Renal cortex interstitium (tissue), 11 donors: ENCODE data around the gene SHC2. TPM values are rescaled to one million over a fixed set of nuclear protein-coding genes. Genes with fewer than 3 reads are reported as not detected.
"Not testable (repeated sequence)": the region's sequence is repeated elsewhere in the genome, so short reads cannot be mapped to it uniquely, and the experiment has no call there.

ENCODE experiments used
- DNase-seq, 11 donors: peaks; one replicate each; pipeline ENCODE4 v3.0.0-alpha.2; 2013; ENCODE audit warnings: low read depth in 9 of 11, low spot score in 4 of 11; ENCODE audit errors: extremely low read depth in 1 of 11
- polyA plus RNA-seq, 3 donors: library from polyadenylated mRNA; unstranded; fragments of 120-200 nt; gene quantifications; one replicate each; pipeline ENCODE4 v1.2.1, GENCODE V29; 2013; ENCODE audit not compliant: insufficient read length in 3 of 3

Gene SHC2
- polyA plus RNA-seq, 3 donors = 30.1 to 49.3 (median 33.1) TPM

- no peak for DNase-seq
Observed at GRCh38 chr19:416416-416815, 44.4 kb downstream of the SHC2 start.

- no peak for DNase-seq
Observed at GRCh38 chr19:415292-415691, 45.5 kb downstream of the SHC2 start.

- no peak for DNase-seq
Observed at GRCh38 chr19:413756-414420, 46.9 kb downstream of the SHC2 start.

- no peak for DNase-seq
Observed at GRCh38 chr19:412356-413355, 48.2 kb downstream of the SHC2 start.

- no peak for DNase-seq
Observed at GRCh38 chr19:411723-412355, 49.0 kb downstream of the SHC2 start.

GRCh38 chr19:411121-411722 is 49.6 kb downstream of the SHC2 start:
- DNase-seq = not testable (repeated sequence)

GRCh38 chr19:410243-410781 is 50.5 kb downstream of the SHC2 start:
- DNase-seq = no peak

- no peak for DNase-seq
Observed at GRCh38 chr19:409516-410242, 51.2 kb downstream of the SHC2 start.

- no peak for DNase-seq
Observed at GRCh38 chr19:408902-409515, 51.8 kb downstream of the SHC2 start, which contains the start of gene C2CD4C. Gene C2CD4C, minus strand, starts transcription at chr19:409147. Its CDS starts 786 bp downstream, at chr19:408361.

GRCh38 chr19:408441-408901 is 52.4 kb downstream of the SHC2 start:
- DNase-seq = no peak

- no peak for DNase-seq
Observed at GRCh38 chr19:407511-408440, 53.1 kb downstream of the SHC2 start.

- DNase-seq = no peak
Observed at GRCh38 chr19:406971-407510, 53.8 kb downstream of the SHC2 start.

- no peak for DNase-seq
Observed at GRCh38 chr19:406135-406781, 54.6 kb downstream of the SHC2 start.

- DNase-seq = no peak
Observed at GRCh38 chr19:405121-405965, 55.5 kb downstream of the SHC2 start.
